ENCODE data around the gene TRPM1. TPM values are rescaled to one million over a fixed set of nuclear protein-coding genes. Genes with fewer than 3 reads are reported as not detected.

The TRPM1 gene
- total and polyA plus RNA-seq, 9 of the 15 experiments (the other 6 are each of a cell fraction or from before 2014, with no cell fraction given), result 0.01 to 0.06 (median 0.03) TPM; not detected in 5

- TF ChIP-seq DMBX1 (CRISPR knock-in tag; IDR thresholded peaks at IDR 0.05; ENCODE audit: borderline replicate concordance) (no peak), ELF1 (tag; IDR thresholded peaks at IDR 0.05) (no peak), RBBP5 (IDR thresholded peaks at IDR 0.05; ENCODE audit: borderline replicate concordance, insufficient read depth, low read length, poor library complexity, severe bottlenecking) (no peak), ADNP (tag; IDR thresholded peaks at IDR 0.05) (no peak), SETDB1 (IDR thresholded peaks at IDR 0.05; ENCODE audit: low read length) (no peak), RHOXF2B (CRISPR knock-in tag; conservative IDR thresholded peaks at IDR 0.05) (no peak), RB1 (IDR thresholded peaks at IDR 0.05; ENCODE audit: low read depth) (no peak), BCLAF1 (IDR thresholded peaks at IDR 0.05; ENCODE audit: borderline replicate concordance in 1 of 2, control insufficient read depth in 1 of 2, low read depth in 2 of 2, low read length in 1 of 2) (no peak), JUN (IDR thresholded peaks at IDR 0.05; ENCODE audit: borderline replicate concordance, low read depth, low read length) (no peak), JUN (CRISPR knock-in tag; IDR thresholded peaks at IDR 0.05; ENCODE audit: borderline replicate concordance) (no peak), CTBP1 (IDR thresholded peaks at IDR 0.05; ENCODE audit: borderline replicate concordance) (no peak), KLF6 (CRISPR knock-in tag; IDR thresholded peaks at IDR 0.05; ENCODE audit: borderline replicate concordance) (no peak), GATA2 (CRISPR knock-in tag; IDR thresholded peaks at IDR 0.05) (no peak), ZNF551 (CRISPR knock-in tag; IDR thresholded peaks at IDR 0.05) (no peak), NCOA1 (IDR thresholded peaks at IDR 0.05; ENCODE audit: low read depth) (no peak)
- intact Hi-C loops (cut with micrococcal nuclease) (no loop called here), in situ Hi-C loops (cut with MboI) (no loop called here)
- H2AFZ ChIP-seq (ENCODE audit: low read depth, low read length), result no peak overlapping the region
- BruUV-seq (replicated peaks), result no TSS peak
- H3K4me3 ChIP-seq, result no peak overlapping the region
- H3K9me3 ChIP-seq (replicated peaks; ENCODE audit: control insufficient read depth, insufficient read depth, low read depth, low read length), result no peaks in the 10 kb centered on the region
- no peak overlapping the region for H3K9ac ChIP-seq (ENCODE audit: insufficient read depth in 1 of 2, low read depth in 2 of 2, low read length in 2 of 2)
- H4K20me1 ChIP-seq (replicated peaks; ENCODE audit: control insufficient read depth, insufficient read depth, low read length), result peaks cover 5% of the 10 kb centered on the region; the same call in 1 of the 2 replicates
- H3K27me3 ChIP-seq (ENCODE audit: control insufficient read depth in 2 of 2, insufficient read depth in 2 of 2, low read length in 2 of 2), result peaks cover 13 to 49% of the 10 kb centered on the region in 2 experiments; a peak in 4 of 5 replicates
- peaks cover 3 to 8% of the 10 kb centered on the region in 2 experiments; a peak in 3 of 5 replicates for H3K4me1 ChIP-seq (replicated peaks in 1 of 2; ENCODE audit: control insufficient read depth in 2 of 2, insufficient read depth in 2 of 2, low read length in 2 of 2)
- 3% methylated on average over 6 of the region's 6 CpGs for WGBS (ENCODE audit: insufficient coverage, low coverage, missing lambda C conversion rate)
- H3K9me1 ChIP-seq (ENCODE audit: control insufficient read depth, insufficient read depth, low read length), result peaks cover 4% of the 10 kb centered on the region
- ChIA-PET POLR2A (no interaction called here), CTCF (ENCODE audit: low intra/inter-chr PET ratio) (no interaction called here)
- H3K4me2 ChIP-seq (ENCODE audit: insufficient read depth, low read length), result no peak overlapping the region
- FAIRE-seq (no peak), DNase-seq (ENCODE audit: extremely low read depth in 1 of 4, low spot score in 3 of 4) (no peak), ATAC-seq (no peak)
- H3K79me2 ChIP-seq (ENCODE audit: control insufficient read depth, insufficient read depth, low read length), result no peaks in the 10 kb centered on the region
- H3K27ac ChIP-seq (ENCODE audit: extremely low read depth, low read depth, low read length), result no peak overlapping the region
- H3K36me3 ChIP-seq (ENCODE audit: control insufficient read depth, insufficient read depth, low read length), result no peaks in the 10 kb centered on the region
Measured at GRCh38 chr15:31084176-31084575, 17.3 kb downstream of the TRPM1 start.
